8988T (cell line): ENCODE data around the gene ERG.

ENCODE experiments used
- DNase-seq: peaks from one replicate; pipeline ENCODE4 v3.0.0; 2011

ERG gene

GRCh38 chr21:38472412-38473108, 25.7 kb downstream of the ERG start:
- no peak for DNase-seq

DNA sequence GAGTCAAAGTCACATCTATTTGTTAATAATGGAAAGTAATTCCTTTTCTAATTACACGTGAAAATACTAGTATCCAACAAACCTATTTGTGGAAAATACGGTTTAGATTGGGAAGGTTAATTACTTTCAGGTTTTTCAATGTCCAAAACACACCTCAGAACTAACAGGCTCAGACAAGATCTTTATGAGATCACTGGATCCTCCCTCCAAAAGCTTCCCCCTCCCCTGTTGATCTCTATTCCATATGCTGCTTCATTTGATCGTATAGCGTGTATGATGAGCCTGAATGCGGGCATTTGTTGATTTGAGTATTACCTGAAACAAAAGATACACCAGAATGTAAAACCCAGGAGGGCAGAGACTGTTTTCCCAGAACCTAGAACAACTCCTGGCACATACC, 26.5 kb downstream of the ERG start:
- DNase-seq, result no peak

GRCh38 chr21:38470755-38471154, 27.5 kb downstream of the ERG start:
- DNase-seq, result no peak

DNA sequence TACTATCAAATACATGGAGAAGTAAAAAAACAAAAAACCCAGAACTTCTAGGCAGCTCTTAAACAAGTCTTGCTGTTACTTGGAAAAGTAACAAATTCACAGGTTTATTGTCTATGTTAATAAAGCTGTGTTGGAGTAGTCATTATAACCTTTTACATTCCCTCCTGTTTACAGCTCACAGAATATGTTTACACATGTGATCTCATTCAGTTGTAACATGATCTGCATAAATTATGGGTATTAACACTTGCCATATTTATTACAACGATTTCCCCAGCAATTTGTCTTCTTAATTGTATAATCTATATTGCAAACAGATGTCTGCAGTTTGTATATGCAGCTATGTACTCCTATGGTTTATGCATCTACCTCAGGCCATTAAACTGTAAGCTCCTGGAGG, 28.6 kb downstream of the ERG start:
- DNase-seq, result no peak

DNA sequence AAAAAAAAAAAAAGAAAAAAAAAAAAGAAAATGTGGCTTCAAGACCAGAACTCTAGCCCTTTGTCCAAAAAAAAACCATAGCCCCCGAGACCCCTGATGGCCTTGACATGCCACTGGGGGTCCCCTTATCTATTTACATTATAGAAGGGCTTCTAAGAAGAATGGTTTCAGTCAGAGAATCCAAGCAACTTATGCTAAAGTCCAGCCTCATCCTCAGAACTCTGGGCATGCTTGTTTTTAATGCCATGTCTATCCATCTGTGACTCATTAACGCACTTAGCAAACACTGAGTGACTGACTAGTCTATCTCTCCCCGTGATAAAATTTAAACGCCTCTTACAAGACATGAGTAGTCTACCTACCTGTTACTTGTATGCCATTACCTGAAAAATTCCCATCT, 29.3 kb downstream of the ERG start:
- DNase-seq, result no peak

DNA sequence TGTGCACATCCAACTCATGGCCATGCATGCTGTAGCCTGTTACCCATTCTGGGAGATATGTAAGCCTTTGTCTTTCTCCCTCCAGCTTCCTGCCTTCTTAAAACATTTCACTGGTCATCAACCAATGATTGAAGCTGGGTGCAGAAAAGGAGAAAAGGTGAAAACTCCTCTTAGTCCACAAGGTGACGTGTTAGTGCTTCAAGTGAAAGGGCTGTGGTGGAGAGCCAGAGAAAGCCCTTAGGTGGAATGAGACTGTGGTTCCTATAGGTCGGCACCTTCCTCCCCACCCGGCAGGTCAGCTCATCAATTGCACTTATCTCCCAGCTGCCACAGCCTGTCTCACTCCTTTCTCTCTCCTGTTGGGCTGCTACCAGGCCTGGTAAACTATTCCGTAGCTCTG, 30.4 kb downstream of the ERG start:
- no peak for DNase-seq

- no peak for DNase-seq
Measured at GRCh38 chr21:38467374-38467773, 30.9 kb downstream of the ERG start.

GRCh38 chr21:38460171-38460742, 38.0 kb downstream of the ERG start:
- DNase-seq, result no peak

DNA sequence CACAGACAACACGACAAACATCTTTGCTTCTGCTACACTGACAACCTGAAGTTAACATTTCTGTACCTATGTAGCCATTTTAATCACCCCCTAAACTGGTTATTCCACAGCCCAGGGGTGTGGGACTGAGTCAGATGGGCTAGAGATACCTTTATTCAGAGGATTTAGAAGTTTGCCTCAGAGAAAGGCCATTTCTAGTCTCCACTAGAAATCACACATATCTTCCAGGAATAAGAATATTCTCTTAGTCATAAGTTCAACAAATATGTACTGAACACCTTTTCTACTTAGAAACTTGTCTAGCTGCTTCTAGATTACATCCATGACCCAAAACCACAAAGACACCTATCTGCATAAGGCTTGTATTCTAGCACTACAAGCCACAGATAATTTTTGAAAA, 38.8 kb downstream of the ERG start:
- no peak for DNase-seq

DNA sequence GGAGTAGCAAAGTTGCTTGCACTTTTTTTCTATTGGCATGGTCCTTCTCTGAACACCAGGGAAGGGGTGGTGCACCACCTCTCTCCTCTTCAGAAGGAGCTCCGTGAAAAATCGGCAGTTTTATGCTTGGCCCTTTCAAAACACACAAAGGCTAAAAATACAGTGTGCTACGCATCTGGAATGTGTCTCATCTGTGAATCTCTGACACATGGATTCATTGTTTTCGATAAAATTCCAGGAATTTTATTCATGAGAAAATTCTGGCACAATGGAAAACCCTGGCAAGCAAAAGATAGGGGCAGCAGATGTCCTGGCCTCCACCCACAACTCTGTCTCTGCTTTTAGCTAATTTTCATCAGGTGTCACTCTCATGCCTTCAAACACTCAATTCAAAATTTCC, 42.9 kb downstream of the ERG start:
- no peak for DNase-seq

DNA sequence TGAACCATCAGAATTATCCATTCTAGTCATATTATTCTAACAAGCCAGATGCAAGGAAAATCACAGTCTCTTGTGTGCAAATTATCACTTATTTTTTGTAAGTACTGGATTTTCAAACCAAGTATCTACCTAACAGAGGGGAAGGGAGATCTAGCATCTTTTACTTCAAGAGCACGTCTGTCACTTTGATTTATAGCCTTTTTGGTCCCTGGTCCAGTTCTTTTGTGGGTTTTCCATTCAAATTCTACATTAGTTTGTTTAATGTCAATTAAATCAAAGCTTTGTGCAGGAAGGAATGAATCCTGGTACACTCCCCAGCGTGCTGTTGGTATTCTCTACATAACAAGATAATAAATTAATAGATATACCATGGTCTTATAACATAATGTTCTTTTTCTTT, 43.6 kb downstream of the ERG start:
- no peak for DNase-seq

GRCh38 chr21:38454161-38454560, 44.1 kb downstream of the ERG start:
- no peak for DNase-seq

- DNase-seq, result no peak
Measured at GRCh38 chr21:38448671-38449385, 49.4 kb downstream of the ERG start.

GRCh38 chr21:38447611-38448010, 50.7 kb downstream of the ERG start:
- DNase-seq, result no peak

DNA sequence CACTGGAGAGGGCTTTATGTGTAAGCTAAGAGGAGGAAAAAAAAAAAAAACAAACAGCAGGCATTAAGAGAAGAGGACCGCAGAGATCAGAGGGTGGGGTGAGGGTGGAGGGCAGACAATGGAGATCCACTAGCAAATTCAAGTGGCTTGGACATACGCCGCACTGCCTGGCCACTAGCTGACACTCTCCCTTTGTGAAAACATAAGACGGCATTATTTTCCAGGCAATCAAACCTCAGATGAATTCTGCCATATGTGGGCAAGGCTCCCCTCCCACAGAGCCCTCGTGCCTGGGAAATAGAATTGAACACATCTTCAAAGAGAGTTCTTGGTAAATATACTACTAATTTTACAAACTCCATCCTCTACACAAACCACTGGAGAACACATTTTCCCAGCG, 53.6 kb downstream of the ERG start:
- no peak for DNase-seq

DNA sequence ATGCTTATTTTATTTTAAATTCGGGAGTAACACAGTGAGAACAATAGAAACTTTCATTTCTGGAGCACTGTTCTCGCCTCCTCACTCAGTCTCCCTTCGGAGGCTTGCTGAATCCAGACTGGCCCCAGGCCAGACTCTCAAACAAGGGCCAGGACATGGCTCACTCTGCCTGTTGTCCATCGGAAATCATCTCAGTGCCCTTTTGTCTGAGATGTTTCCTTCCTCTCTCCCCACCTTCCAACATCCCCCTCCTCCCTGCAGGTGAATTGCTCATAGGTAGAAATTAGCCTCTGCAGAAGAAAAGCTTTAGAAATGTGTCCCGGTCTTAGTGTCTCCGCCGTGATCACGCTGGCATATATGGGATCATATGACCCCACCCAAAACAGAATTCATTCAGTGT, 55.2 kb downstream of the ERG start:
- DNase-seq, result no peak

GRCh38 chr21:38441153-38441552, 57.1 kb downstream of the ERG start:
- DNase-seq, result no peak

DNA sequence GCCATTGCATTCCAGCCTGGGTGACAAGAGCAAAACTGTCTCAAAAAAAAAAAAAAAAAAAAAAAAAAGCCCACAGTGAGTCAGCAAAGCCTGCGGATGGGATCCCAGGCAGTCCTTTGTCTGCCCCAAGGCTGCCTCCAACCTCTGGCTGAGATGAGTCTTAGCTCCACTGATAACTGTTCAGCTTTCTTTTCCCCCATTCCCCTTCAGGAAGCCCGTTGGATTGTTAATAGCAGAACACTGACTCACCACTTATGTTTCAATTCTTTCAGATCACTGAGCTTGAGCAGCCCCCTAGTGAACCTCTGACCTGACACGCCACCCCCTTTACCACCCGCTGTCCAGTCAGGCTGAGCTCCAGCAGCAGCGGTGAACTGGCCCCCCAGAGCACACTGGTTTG, 57.5 kb downstream of the ERG start:
- DNase-seq, result no peak

GRCh38 chr21:38439957-38440356, 58.3 kb downstream of the ERG start:
- no peak for DNase-seq

- DNase-seq, result no peak
Measured at GRCh38 chr21:38439426-38439825, 58.9 kb downstream of the ERG start.

- no peak for DNase-seq
Measured at GRCh38 chr21:38438462-38438893, 59.8 kb downstream of the ERG start.

DNA sequence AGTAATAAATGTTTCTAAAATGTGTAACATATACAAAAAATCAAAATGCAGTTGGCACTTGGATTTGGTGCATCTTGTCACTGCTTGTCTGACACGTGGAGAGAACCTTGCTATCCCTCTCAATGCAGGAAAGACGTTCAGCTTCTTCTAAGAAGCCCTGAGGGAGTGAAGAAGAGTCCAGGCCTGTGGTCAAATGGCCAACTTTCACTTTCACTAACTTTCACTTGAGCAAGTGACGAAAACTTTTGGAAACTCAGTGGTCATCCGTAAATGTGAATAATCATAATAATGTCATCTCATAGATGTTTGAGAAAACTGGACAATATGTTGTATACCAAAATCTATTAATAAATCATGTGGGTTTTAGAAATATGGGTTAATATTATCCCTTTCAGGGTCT, 61.9 kb downstream of the ERG start:
- DNase-seq, result no peak

DNA sequence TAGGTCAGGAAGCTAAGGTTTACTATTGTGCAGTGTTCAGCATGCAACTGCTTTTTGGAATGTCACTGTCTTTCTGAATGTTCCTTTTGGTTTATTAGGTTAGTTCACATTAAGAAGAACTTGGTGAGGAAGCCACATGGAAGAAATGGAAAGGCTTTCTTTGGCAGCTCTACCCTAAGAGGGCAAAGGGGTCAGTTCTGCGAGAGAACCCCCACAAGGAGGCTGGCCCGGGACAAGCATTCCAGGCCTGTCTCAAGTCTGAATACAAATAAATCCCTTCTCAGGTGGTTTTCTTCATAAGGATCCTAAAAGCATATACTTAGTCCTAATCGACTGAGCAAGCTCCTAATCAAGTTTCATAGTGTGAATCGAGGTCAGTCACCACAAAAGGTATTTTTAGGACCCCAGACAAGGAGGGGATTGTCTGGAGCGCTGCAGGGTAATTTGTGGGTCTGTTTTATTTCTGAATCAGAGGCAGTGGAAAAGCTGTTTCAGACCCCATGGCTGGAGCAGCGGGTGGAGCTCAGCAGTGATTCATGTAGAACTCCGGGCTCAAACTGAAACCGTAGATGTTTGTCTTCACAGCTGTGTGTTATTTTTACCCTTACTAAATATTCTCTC, 63.3 kb downstream of the ERG start:
- no peak for DNase-seq

DNA sequence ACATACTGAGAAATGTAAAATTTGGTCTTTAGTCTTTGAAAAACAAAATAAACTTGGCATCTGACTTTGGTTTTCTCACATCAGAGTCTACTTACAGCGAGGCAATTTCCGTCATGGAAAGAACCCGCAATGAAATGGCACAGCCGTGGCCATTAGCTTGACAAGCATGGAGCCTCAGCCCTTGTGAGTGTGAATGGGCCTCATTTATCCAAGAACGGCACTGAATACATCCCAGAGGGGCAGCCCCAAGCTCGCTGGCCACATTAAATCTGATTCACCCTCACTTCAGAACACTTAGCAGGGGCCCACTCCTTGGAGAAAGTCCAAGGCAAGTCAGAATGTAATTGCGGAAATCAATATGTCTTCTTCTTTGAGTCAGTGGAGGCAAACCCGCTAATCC, 64.8 kb downstream of the ERG start:
- no peak for DNase-seq
